HCT116 (cell line): ENCODE results near the gene FAM13C. TPM values are rescaled to one million over a fixed set of nuclear protein-coding genes. Genes with fewer than 3 reads are reported as not detected.

ENCODE experiments used
- ATAC-seq: fragments of 200-7000 bp; cut with Tn5 transposase; 2 replicates; pipeline ENCODE4 v1.9.1; 2020; ENCODE audit warnings: mild to moderate bottlenecking, moderate library complexity
- BruUV-seq: library from RNA; stranded (reverse); fragments of 400-500 nt; replicated peaks from 2 replicates; lab custom pipeline; 2021; lab: Mats Ljungman, UMichigan
- CTCF ChIA-PET: fragments of 300-600 bp; sonication (Branson Sonifier 250); formaldehyde crosslinking; loops from one replicate; lab custom pipeline; 2021; ENCODE audit warnings: antibody characterized with exemption; lab: Charles Lee
- POLR2A ChIA-PET: fragments of 300-600, 350-600 bp; sonication (Branson Sonifier 250); formaldehyde crosslinking; loops from one replicate; lab custom pipeline; 2021; ENCODE audit warnings: antibody characterized with exemption; lab: Charles Lee
- RAD21 ChIA-PET, 2 experiments: fragments of 300-600 bp; sonication (Branson Sonifier 250); formaldehyde crosslinking; loops; one replicate each; lab custom pipeline; 2023; ENCODE audit warnings: low total read pairs in 2 of 2; ENCODE audit not compliant: uncharacterized antibody in 2 of 2, unreplicated experiment in 2 of 2, low non-redundant PET in 1 of 2; lab: Charles Lee
- DNase-seq: peaks from one replicate; pipeline ENCODE4 v3.0.0-alpha.2; 2010; ENCODE audit warnings: low read depth, low spot score
- H2AFZ ChIP-seq: fragments of 200-600 bp; shearing (Covaris generic), sonication (generic); 2 replicates; pipeline ENCODE4 v1.6.1; 2017; ENCODE audit warnings: low read depth, mixed run types, mixed read lengths, antibody characterized with exemption, low read length; ENCODE audit not compliant: poor library complexity, severe bottlenecking
- H3K27ac ChIP-seq: 2 replicates; pipeline ENCODE4 v1.5.1; 2012; ENCODE audit warnings: low read depth, low read length
- H3K27me3 ChIP-seq: fragments of 200-600 bp; sonication (generic); 2 replicates; pipeline ENCODE4 v1.6.1; 2016; ENCODE audit warnings: mixed run types, low read length, mixed read lengths; ENCODE audit not compliant: insufficient read depth
- H3K36me3 ChIP-seq, 2 experiments: fragments of 200-500 bp in 1 of 2; fragments of 200-600 bp in 1 of 2; sonication (Bioruptor generic) in 1 of 2; sonication (generic) in 1 of 2; 2 replicates each; pipeline versions ENCODE4 v1.5.1 to v1.6.1; 2014 to 2016; ENCODE audit warnings: low read length in 2 of 2, inconsistent platforms in 1 of 2, mixed read lengths in 1 of 2, mixed run types in 1 of 2; ENCODE audit not compliant: insufficient read depth in 2 of 2, control insufficient read depth in 1 of 2
- H3K4me1 ChIP-seq, 2 experiments: fragments of 200-600 bp in 1 of 2; sonication (generic) in 1 of 2; 2 replicates each; pipeline versions ENCODE4 v1.5.1 to v1.6.1; 2012 to 2017; ENCODE audit warnings: low read length in 2 of 2, inconsistent platforms in 1 of 2, mild to moderate bottlenecking in 1 of 2, mixed read lengths in 1 of 2, mixed run types in 1 of 2, moderate library complexity in 1 of 2; ENCODE audit not compliant: insufficient read depth in 2 of 2, control insufficient read depth in 1 of 2
- H3K4me2 ChIP-seq: fragments of 200-600 bp; sonication (generic); 2 replicates; pipeline ENCODE4 v1.6.1; 2017; ENCODE audit warnings: mixed run types, low read length, mixed read lengths
- H3K4me3 ChIP-seq, 2 experiments: fragments of 200-600 bp in 1 of 2; sonication (generic) in 1 of 2; replicated peaks in 1 of 2; 2 replicates each; pipeline ENCODE4 v1.5.1; 2011 to 2016; ENCODE audit warnings: low read length in 2 of 2, control low read depth in 1 of 2, low read depth in 1 of 2, mild to moderate bottlenecking in 1 of 2, mixed read lengths in 1 of 2, mixed run types in 1 of 2
- H3K79me2 ChIP-seq: fragments of 200-600 bp; sonication (generic); 2 replicates; pipeline ENCODE4 v1.6.1; 2017; ENCODE audit warnings: mild to moderate bottlenecking, mixed run types, low read length, moderate library complexity, mixed read lengths; ENCODE audit not compliant: insufficient read depth
- H3K9ac ChIP-seq: fragments of 200-600 bp; sonication (generic); 2 replicates; pipeline ENCODE4 v1.6.1; 2016; ENCODE audit warnings: low read length, mixed read lengths
- H3K9me2 ChIP-seq: fragments of 200-600 bp; sonication (generic), shearing (Covaris generic); 2 replicates; pipeline ENCODE4 v1.6.1; 2017; ENCODE audit warnings: mixed run types, mild to moderate bottlenecking, moderate library complexity; ENCODE audit not compliant: insufficient read depth
- H3K9me3 ChIP-seq, 2 experiments: fragments of 200-500 bp in 1 of 2; fragments of 200-600 bp in 1 of 2; sonication (Bioruptor generic) in 1 of 2; sonication (generic) in 1 of 2; 2 replicates each; pipeline ENCODE4 v1.6.1; 2014 to 2017; ENCODE audit warnings: low read length in 2 of 2, mixed read lengths in 2 of 2, inconsistent platforms in 1 of 2, low read depth in 1 of 2, mild to moderate bottlenecking in 1 of 2, mixed run types in 1 of 2, moderate library complexity in 1 of 2; ENCODE audit not compliant: control insufficient read depth in 1 of 2, insufficient read depth in 1 of 2
- H4K20me1 ChIP-seq: fragments of 200-600 bp; sonication (generic), shearing (Covaris generic); 2 replicates; pipeline ENCODE4 v1.6.1; 2017; ENCODE audit warnings: mixed run types, mild to moderate bottlenecking, moderate library complexity; ENCODE audit not compliant: insufficient read depth
- CBX3 ChIP-seq: IDR thresholded peaks from 2 replicates; pipeline ENCODE4 v1.6.1; 2012; ENCODE audit warnings: low read depth
- CEBPB ChIP-seq: IDR thresholded peaks from 2 replicates; pipeline ENCODE4 v1.6.1; 2012; ENCODE audit warnings: low read depth
- CTCF ChIP-seq, 3 experiments: fragments of 200-600 bp in 1 of 3; sonication (generic) in 1 of 3; IDR thresholded peaks in 2 of 3; conservative IDR thresholded peaks in 1 of 3; 2 replicates each; pipeline ENCODE4 v1.5.1; 2012 to 2017; ENCODE audit warnings: low read depth in 2 of 3, low read length in 2 of 3, antibody characterized with exemption in 1 of 3, borderline replicate concordance in 1 of 3, control low read depth in 1 of 3, mild to moderate bottlenecking in 1 of 3, mixed read lengths in 1 of 3, mixed run types in 1 of 3, moderate library complexity in 1 of 3; ENCODE audit not compliant: insufficient read depth in 1 of 3
- ELF1 ChIP-seq: IDR thresholded peaks from 2 replicates; pipeline ENCODE4 v1.6.1; 2012; ENCODE audit warnings: low read depth, borderline replicate concordance
- EZH2phosphoT487 ChIP-seq: fragments of 200-600 bp; IDR thresholded peaks from 2 replicates; pipeline ENCODE4 v1.6.1; 2018; ENCODE audit warnings: antibody characterized with exemption, borderline replicate concordance
- FOSL1 ChIP-seq: IDR thresholded peaks from 2 replicates; pipeline ENCODE4 v1.6.1; 2012; ENCODE audit warnings: low read depth
- POLR2A ChIP-seq: IDR thresholded peaks from 2 replicates; pipeline ENCODE4 v1.7.0; 2011; ENCODE audit warnings: borderline replicate concordance; ENCODE audit not compliant: insufficient read depth, insufficient read length; ENCODE audit errors: extremely low read depth
- POLR2AphosphoS5 ChIP-seq: IDR thresholded peaks from 2 replicates; pipeline ENCODE4 v1.6.1; 2011; ENCODE audit warnings: mild to moderate bottlenecking, low read depth, low read length, moderate library complexity
- RAD21 ChIP-seq: IDR thresholded peaks from 2 replicates; pipeline ENCODE4 v1.6.1; 2012; ENCODE audit warnings: low read depth, mild to moderate bottlenecking
- REST ChIP-seq: IDR thresholded peaks from 2 replicates; pipeline ENCODE4 v1.6.1; 2012; ENCODE audit warnings: low read depth
- SRF ChIP-seq: IDR thresholded peaks from 2 replicates; pipeline ENCODE4 v1.6.1; 2012; ENCODE audit warnings: low read depth
- TCF7L2 ChIP-seq: IDR thresholded peaks from 2 replicates; pipeline ENCODE4 v1.7.0; 2011; ENCODE audit warnings: borderline replicate concordance, inconsistent platforms; ENCODE audit not compliant: insufficient read depth, insufficient read length; ENCODE audit errors: extremely low read depth
- ZBTB33 ChIP-seq: IDR thresholded peaks from 2 replicates; pipeline ENCODE4 v1.6.1; 2011; ENCODE audit warnings: mild to moderate bottlenecking, low read length, moderate library complexity; ENCODE audit not compliant: insufficient replicate concordance; ENCODE audit errors: extremely low read depth
- ZNF274 ChIP-seq: fragments of 200-500 bp; sonication (Bioruptor generic); IDR thresholded peaks from 2 replicates; pipeline ENCODE4 v1.6.1; 2014; ENCODE audit warnings: mild to moderate bottlenecking, low read depth, low read length, inconsistent platforms
- intact Hi-C: fragments of 100-400 bp; cut with micrococcal nuclease; formaldehyde crosslinking; loops from 2 replicates; pipeline ENCODE4 v1.10.0; 2022
- total RNA-seq: library from RNA; stranded (reverse); gene quantifications from one replicate; pipeline ENCODE4 v1.2.1, GENCODE V29; 2021; ENCODE audit not compliant: unreplicated experiment

Gene FAM13C
- total RNA-seq, 1 experiment from 2014 or later: 0.42 TPM

GRCh38 chr10:59310324-59310914 is 51.9 kb downstream of the FAM13C start:
- Histone ChIP-seq H3K4me2 (no peak overlapping the region), H3K9me2 (no peaks in the 10 kb centered on the region), H3K4me3 (no peak overlapping the region), H3K27me3 (peaks cover 10% of the 10 kb centered on the region; the same call in 1 of the 2 replicates), H3K9ac (no peak overlapping the region), H3K9me3 (no peaks in the 10 kb centered on the region), H2AFZ (no peak overlapping the region), H4K20me1 (no peaks in the 10 kb centered on the region), H3K36me3 (no peaks in the 10 kb centered on the region), H3K27ac (no peak overlapping the region), H3K79me2 (no peaks in the 10 kb centered on the region), H3K4me1 (no peaks in the 10 kb centered on the region)
- ATAC-seq (no peak), DNase-seq (no peak)
- TF ChIP-seq POLR2A: no peak
- no peak for TF ChIP-seq REST
- TF ChIP-seq CEBPB: no peak
- TF ChIP-seq FOSL1: no peak
- no peak for TF ChIP-seq CBX3
- TF ChIP-seq RAD21: no peak
- no peak for TF ChIP-seq ZBTB33
- TF ChIP-seq EZH2phosphoT487: no peak
- TF ChIP-seq TCF7L2: no peak
- TF ChIP-seq POLR2AphosphoS5: no peak
- no peak for TF ChIP-seq ZNF274
- TF ChIP-seq SRF: no peak
- TF ChIP-seq ELF1: no peak
- TF ChIP-seq CTCF (IDR thresholded peaks at IDR 0.05 in 2 of 3, conservative IDR thresholded peaks at IDR 0.05 in 1 of 3; ENCODE audit: borderline replicate concordance in 1 of 3, insufficient read depth in 1 of 3, low read depth in 2 of 3, low read length in 2 of 3): no peak
- POLR2A ChIA-PET: no interaction called here
- intact Hi-C loops: no loop called here
- BruUV-seq: no TSS peak
- CTCF ChIA-PET: no interaction called here
- RAD21 ChIA-PET: no interaction called here
